Stimulated activated naive CD8-positive, alpha-beta T cell treated with anti-CD3 and anti-CD28 coated beads, Interleukin-15, Interleukin-2, amounts not matched to agents 100 ng/mL and 50 ng/mL, for 24 hours (primary cell): ENCODE measurements around the gene STAMBPL1.
A peak's percentile ranks its signal among the peaks of the same experiment; 100 is the strongest.

ENCODE experiments used
- H3K27ac Mint-ChIP-seq: one replicate; pipeline ENCODE4 v1.8.0; 2021; ENCODE audit warnings: mild to moderate bottlenecking, mixed read lengths
- H3K27me3 Mint-ChIP-seq: one replicate; pipeline ENCODE4 v1.8.0; 2021; ENCODE audit warnings: mixed read lengths
- H3K36me3 Mint-ChIP-seq: one replicate; pipeline ENCODE4 v1.8.0; 2021; ENCODE audit warnings: low read depth, mixed read lengths
- H3K4me1 Mint-ChIP-seq: one replicate; pipeline ENCODE4 v1.8.0; 2021; ENCODE audit warnings: low read depth, mixed read lengths
- H3K4me3 Mint-ChIP-seq: one replicate; pipeline ENCODE4 v1.8.0; 2021; ENCODE audit warnings: mild to moderate bottlenecking, mixed read lengths
- H3K9me3 Mint-ChIP-seq: one replicate; pipeline ENCODE4 v1.8.0; 2021; ENCODE audit warnings: mixed read lengths

STAMBPL1 gene

GRCh38 chr10:88896372-88896993 lies 16.4 kb downstream of the STAMBPL1 start:
- H3K27ac Mint-ChIP-seq, result peak overlapping the region; percentile 99
- H3K4me1 Mint-ChIP-seq, result peaks cover 82% of the 10 kb centered on the region
- H3K36me3 Mint-ChIP-seq, result peaks cover 41% of the 10 kb centered on the region
- H3K27me3 Mint-ChIP-seq, result no peaks in the 10 kb centered on the region
- no peaks in the 10 kb centered on the region for H3K9me3 Mint-ChIP-seq
- H3K4me3 Mint-ChIP-seq, result peak overlapping the region; percentile 76

- peaks cover 84% of the 10 kb centered on the region for H3K4me1 Mint-ChIP-seq
- H3K4me3 Mint-ChIP-seq, result peak overlapping the region; percentile 76
- H3K27ac Mint-ChIP-seq, result peak overlapping the region; percentile 99
- peaks cover 45% of the 10 kb centered on the region for H3K36me3 Mint-ChIP-seq
- H3K27me3 Mint-ChIP-seq, result no peaks in the 10 kb centered on the region
- no peaks in the 10 kb centered on the region for H3K9me3 Mint-ChIP-seq
Measured at GRCh38 chr10:88896994-88897853, 17.2 kb downstream of the STAMBPL1 start.

GRCh38 chr10:88898727-88899126 lies 18.7 kb downstream of the STAMBPL1 start:
- peak overlapping the region; percentile 49 for H3K27ac Mint-ChIP-seq
- H3K4me1 Mint-ChIP-seq, result peaks cover 93% of the 10 kb centered on the region
- no peaks in the 10 kb centered on the region for H3K9me3 Mint-ChIP-seq
- H3K36me3 Mint-ChIP-seq, result peaks cover 56% of the 10 kb centered on the region
- H3K27me3 Mint-ChIP-seq, result no peaks in the 10 kb centered on the region
- H3K4me3 Mint-ChIP-seq, result no peak overlapping the region

- no peaks in the 10 kb centered on the region for H3K9me3 Mint-ChIP-seq
- H3K4me1 Mint-ChIP-seq, result peaks cover 85% of the 10 kb centered on the region
- H3K27ac Mint-ChIP-seq, result peak overlapping the region; percentile 83
- H3K27me3 Mint-ChIP-seq, result no peaks in the 10 kb centered on the region
- H3K36me3 Mint-ChIP-seq, result peaks cover 60% of the 10 kb centered on the region
- H3K4me3 Mint-ChIP-seq, result peak overlapping the region; percentile 43
Measured at GRCh38 chr10:88899886-88900285, 19.8 kb downstream of the STAMBPL1 start.

- H3K4me3 Mint-ChIP-seq, result peak overlapping the region; percentile 74
- no peaks in the 10 kb centered on the region for H3K27me3 Mint-ChIP-seq
- H3K36me3 Mint-ChIP-seq, result peaks cover 63% of the 10 kb centered on the region
- H3K4me1 Mint-ChIP-seq, result peaks cover 72% of the 10 kb centered on the region
- H3K9me3 Mint-ChIP-seq, result no peaks in the 10 kb centered on the region
- peak overlapping the region; percentile 99 for H3K27ac Mint-ChIP-seq
Measured at GRCh38 chr10:88901206-88901983, 21.4 kb downstream of the STAMBPL1 start.

- Mint-ChIP-seq H3K9me3 (no peaks in the 10 kb centered on the region), H3K4me1 (peaks cover 64% of the 10 kb centered on the region), H3K27me3 (no peaks in the 10 kb centered on the region), H3K36me3 (peaks cover 64% of the 10 kb centered on the region), H3K27ac (peak overlapping the region; percentile 99), H3K4me3 (peak overlapping the region; percentile 74)
Measured at GRCh38 chr10:88901984-88902789, 22.1 kb downstream of the STAMBPL1 start.

- Mint-ChIP-seq H3K4me3 (no peak overlapping the region), H3K4me1 (peaks cover 62% of the 10 kb centered on the region), H3K9me3 (no peaks in the 10 kb centered on the region), H3K27me3 (no peaks in the 10 kb centered on the region), H3K27ac (peak overlapping the region; percentile 77), H3K36me3 (peaks cover 65% of the 10 kb centered on the region)
Measured at GRCh38 chr10:88903715-88904114, 23.7 kb downstream of the STAMBPL1 start.

GRCh38 chr10:88906921-88907320 lies 26.9 kb downstream of the STAMBPL1 start:
- H3K27ac Mint-ChIP-seq, result peak overlapping the region; percentile 24
- H3K4me3 Mint-ChIP-seq, result no peak overlapping the region
- peaks cover 37% of the 10 kb centered on the region for H3K4me1 Mint-ChIP-seq
- peaks cover 76% of the 10 kb centered on the region for H3K36me3 Mint-ChIP-seq
- H3K9me3 Mint-ChIP-seq, result no peaks in the 10 kb centered on the region
- H3K27me3 Mint-ChIP-seq, result no peaks in the 10 kb centered on the region

- Mint-ChIP-seq H3K27me3 (no peaks in the 10 kb centered on the region), H3K27ac (peak overlapping the region; percentile 87), H3K36me3 (peaks cover 77% of the 10 kb centered on the region), H3K4me1 (peaks cover 24% of the 10 kb centered on the region), H3K9me3 (no peaks in the 10 kb centered on the region), H3K4me3 (peak overlapping the region; percentile 53)
Measured at GRCh38 chr10:88908194-88908593, 28.1 kb downstream of the STAMBPL1 start.

- H3K4me3 Mint-ChIP-seq, result no peak overlapping the region
- H3K27me3 Mint-ChIP-seq, result no peaks in the 10 kb centered on the region
- peaks cover 25% of the 10 kb centered on the region for H3K4me1 Mint-ChIP-seq
- H3K9me3 Mint-ChIP-seq, result no peaks in the 10 kb centered on the region
- H3K36me3 Mint-ChIP-seq, result peaks cover 68% of the 10 kb centered on the region
- no peak overlapping the region for H3K27ac Mint-ChIP-seq
Measured at GRCh38 chr10:88911116-88911515, 31.1 kb downstream of the STAMBPL1 start.

GRCh38 chr10:88911851-88912250 lies 31.8 kb downstream of the STAMBPL1 start:
- H3K4me1 Mint-ChIP-seq, result peaks cover 30% of the 10 kb centered on the region
- H3K36me3 Mint-ChIP-seq, result peaks cover 72% of the 10 kb centered on the region
- H3K4me3 Mint-ChIP-seq, result no peak overlapping the region
- no peak overlapping the region for H3K27ac Mint-ChIP-seq
- H3K27me3 Mint-ChIP-seq, result no peaks in the 10 kb centered on the region
- H3K9me3 Mint-ChIP-seq, result no peaks in the 10 kb centered on the region

- H3K4me3 Mint-ChIP-seq, result no peak overlapping the region
- H3K4me1 Mint-ChIP-seq, result peaks cover 23% of the 10 kb centered on the region
- H3K27me3 Mint-ChIP-seq, result no peaks in the 10 kb centered on the region
- H3K9me3 Mint-ChIP-seq, result no peaks in the 10 kb centered on the region
- H3K36me3 Mint-ChIP-seq, result peaks cover 76% of the 10 kb centered on the region
- H3K27ac Mint-ChIP-seq, result no peak overlapping the region
Measured at GRCh38 chr10:88913127-88913526, 33.1 kb downstream of the STAMBPL1 start.

- H3K4me3 Mint-ChIP-seq, result no peak overlapping the region
- H3K4me1 Mint-ChIP-seq, result peaks cover 16% of the 10 kb centered on the region
- no peaks in the 10 kb centered on the region for H3K27me3 Mint-ChIP-seq
- no peaks in the 10 kb centered on the region for H3K9me3 Mint-ChIP-seq
- H3K36me3 Mint-ChIP-seq, result peaks cover 70% of the 10 kb centered on the region
- no peak overlapping the region for H3K27ac Mint-ChIP-seq
Measured at GRCh38 chr10:88913788-88914187, 33.7 kb downstream of the STAMBPL1 start.

- H3K27me3 Mint-ChIP-seq, result no peaks in the 10 kb centered on the region
- H3K36me3 Mint-ChIP-seq, result peaks cover 75% of the 10 kb centered on the region
- H3K4me3 Mint-ChIP-seq, result no peak overlapping the region
- H3K27ac Mint-ChIP-seq, result no peak overlapping the region
- H3K4me1 Mint-ChIP-seq, result peaks cover 16% of the 10 kb centered on the region
- no peaks in the 10 kb centered on the region for H3K9me3 Mint-ChIP-seq
Measured at GRCh38 chr10:88915781-88916180, 35.7 kb downstream of the STAMBPL1 start.
